HepG2 (cell line): ENCODE measurements around the gene TNS4. TPM values are rescaled to one million over a fixed set of nuclear protein-coding genes. Genes with fewer than 3 reads are reported as not detected.

Experiments
- ATAC-seq: fragments of 200-7000 bp; cut with Tn5 transposase; 3 replicates; pipeline ENCODE4 v1.9.1; 2020; ENCODE audit warnings: mild to moderate bottlenecking, moderate library complexity
- BruUV-seq: library from RNA; stranded (reverse); fragments of 400-500 nt; replicated peaks from 2 replicates; lab custom pipeline; 2021; lab: Mats Ljungman, UMichigan
- CTCF ChIA-PET: fragments of 300-600 bp; formaldehyde crosslinking; extraction: SDS; loops from one replicate; lab custom pipeline; 2021; ENCODE audit warnings: low total read pairs, inconsistent platforms, low intra/inter-chr PET ratio; lab: Yijun Ruan, JAX
- POLR2A ChIA-PET: fragments of 350-600 bp; sonication (Branson Sonifier 250); formaldehyde crosslinking; loops from one replicate; lab custom pipeline; 2020; ENCODE audit warnings: antibody characterized with exemption, inconsistent platforms; lab: Yijun Ruan, JAX
- DNase-seq: peaks from one replicate; pipeline ENCODE4 v3.0.0-alpha.2; 2015; ENCODE audit warnings: low spot score
- FAIRE-seq: peaks from 3 replicates; lab custom pipeline; 2011; peaks lifted over from hg19 to GRCh38; lab: Jason Lieb, UNC
- H2AFZ ChIP-seq: one replicate; pipeline ENCODE4 v1.6.1; 2011; ENCODE audit warnings: low read length, inconsistent platforms
- H3K27ac ChIP-seq: fragments of 300-600 bp; 3 replicates; pipeline ENCODE4 v1.8.0; 2011; ENCODE audit warnings: mixed run types, mild to moderate bottlenecking, mixed read lengths, low read length, inconsistent platforms; ENCODE audit not compliant: insufficient read depth; ENCODE audit errors: extremely low read length
- H3K27me3 ChIP-seq, 2 experiments: fragments of 200-600 bp in 1 of 2; 2 replicates in 1 of 2; 3 replicates in 1 of 2; pipeline versions ENCODE4 v1.6.0 to v1.8.0; 2011; ENCODE audit warnings: low read length in 2 of 2, mild to moderate bottlenecking in 2 of 2, moderate library complexity in 2 of 2, inconsistent platforms in 1 of 2; ENCODE audit not compliant: insufficient read depth in 2 of 2, control insufficient read depth in 1 of 2
- H3K36me3 ChIP-seq, 2 experiments: fragments of 200-600 bp in 1 of 2; replicated peaks in 1 of 2; 2 replicates in 1 of 2; 3 replicates in 1 of 2; pipeline versions ENCODE4 v1.5.1 to v1.8.0; 2011; ENCODE audit warnings: low read length in 2 of 2, inconsistent platforms in 1 of 2; ENCODE audit not compliant: insufficient read depth in 2 of 2, control insufficient read depth in 1 of 2
- H3K4me1 ChIP-seq: 2 replicates; pipeline ENCODE4 v1.5.1; 2012; ENCODE audit warnings: low read length, inconsistent platforms; ENCODE audit not compliant: insufficient read depth
- H3K4me2 ChIP-seq: 2 replicates; pipeline ENCODE4 v1.6.0; 2011; ENCODE audit warnings: low read depth, low read length, inconsistent platforms
- H3K4me3 ChIP-seq, 3 experiments: fragments of 200-600 bp in 1 of 3; sonication (generic), shearing (Covaris generic) in 1 of 3; replicated peaks in 1 of 3; 2 replicates each; pipeline ENCODE4 v1.5.1; 2011 to 2016; ENCODE audit warnings: low read length in 3 of 3, inconsistent platforms in 2 of 3, low read depth in 2 of 3, mild to moderate bottlenecking in 2 of 3, control low read depth in 1 of 3, mixed read lengths in 1 of 3; ENCODE audit not compliant: insufficient read depth in 1 of 3
- H3K79me2 ChIP-seq: one replicate; pipeline ENCODE4 v1.6.1; 2011; ENCODE audit warnings: low read length, inconsistent platforms; ENCODE audit not compliant: insufficient read depth
- H3K9ac ChIP-seq: 2 replicates; pipeline ENCODE4 v1.6.0; 2011; ENCODE audit warnings: mild to moderate bottlenecking, low read depth, low read length, inconsistent platforms; ENCODE audit not compliant: insufficient read depth
- H3K9me3 ChIP-seq: 2 replicates; pipeline ENCODE4 v1.5.1; 2012; ENCODE audit warnings: mild to moderate bottlenecking, low read length
- H4K20me1 ChIP-seq: 2 replicates; pipeline ENCODE4 v1.6.0; 2011; ENCODE audit warnings: inconsistent platforms, mild to moderate bottlenecking, low read length, moderate library complexity; ENCODE audit not compliant: insufficient read depth
- CCDC6 ChIP-seq: sonication (generic); formaldehyde crosslinking; IDR thresholded peaks from 2 replicates; pipeline ENCODE4 v1.8.1; 2022; ENCODE audit warnings: mild to moderate bottlenecking, missing genetic modification reagents, moderate library complexity
- IRX3 ChIP-seq: sonication (generic); formaldehyde crosslinking; IDR thresholded peaks from 2 replicates; pipeline ENCODE4 v1.8.1; 2023; ENCODE audit warnings: mild to moderate bottlenecking, low read depth, missing genetic modification reagents, borderline replicate concordance
- NCOA5 ChIP-seq: sonication (generic); formaldehyde crosslinking; IDR thresholded peaks from 2 replicates; pipeline ENCODE4 v1.4.0; 2020; ENCODE audit warnings: missing genetic modification reagents
- NPAS2 ChIP-seq: sonication (generic); formaldehyde crosslinking; IDR thresholded peaks from 2 replicates; pipeline ENCODE4 v1.8.0; 2022; ENCODE audit warnings: mild to moderate bottlenecking, missing genetic modification reagents, borderline replicate concordance
- PLSCR1 ChIP-seq: sonication (generic); formaldehyde crosslinking; IDR thresholded peaks from 2 replicates; pipeline ENCODE4 v1.5.0; 2020; ENCODE audit warnings: missing genetic modification reagents, mild to moderate bottlenecking, borderline replicate concordance
- SSRP1 ChIP-seq: IDR thresholded peaks from 2 replicates; pipeline ENCODE4 v1.6.1; 2016; ENCODE audit warnings: control low read depth
- TCF12 ChIP-seq, 2 experiments: fragments of 450-650 bp in 1 of 2; sonication (generic) in 1 of 2; formaldehyde crosslinking in 1 of 2; IDR thresholded peaks; 2 replicates each; pipeline versions ENCODE4 v1.6.1 to v1.8.0; 2017 to 2022; ENCODE audit warnings: antibody characterized with exemption in 1 of 2, mild to moderate bottlenecking in 1 of 2, missing genetic modification reagents in 1 of 2, moderate library complexity in 1 of 2
- ZNF10 ChIP-seq: sonication (generic); formaldehyde crosslinking; IDR thresholded peaks from 2 replicates; pipeline ENCODE4 v1.4.0; 2020; ENCODE audit warnings: mild to moderate bottlenecking, low read depth, missing genetic modification reagents, borderline replicate concordance
- ZNF781 ChIP-seq: sonication (generic); formaldehyde crosslinking; IDR thresholded peaks from 2 replicates; pipeline ENCODE4 v1.5.1; 2020; ENCODE audit warnings: borderline replicate concordance, mild to moderate bottlenecking, missing genetic modification reagents; ENCODE audit errors: not compliant biosample characterization
- WGBS: methylation state at CpG from one replicate; pipeline ENCODE4 v1.1.6; 2017; ENCODE audit warnings: low lambda C conversion rate; 5-methylcytosine and 5-hydroxymethylcytosine counted together
- in situ Hi-C: cut with HindIII; loops from 2 replicates; pipeline ENCODE4 v1.10.0; 2017; ENCODE audit warnings: low pct_unique_long_range_greater_than_20kb; ENCODE audit not compliant: extremely low pct_ligation_motif_present
- intact Hi-C: fragments of 100-400 bp; cut with micrococcal nuclease; formaldehyde crosslinking; loops from one replicate; pipeline ENCODE4 v1.10.0; 2022; ENCODE audit not compliant: unreplicated experiment
- polyA plus RNA-seq, 8 experiments: library from polyadenylated mRNA; depleted of rRNA in 3 of 8; stranded (reverse) in 7 of 8; unstranded in 1 of 8; fragments of >200 nt; fragmentation: Illumina TruSeq in 4 of 8; extraction: Trizol in 4 of 8; gene quantifications; 2 replicates each; pipeline versions ENCODE4 v1.2.1 to v1.2.3, GENCODE V29; 2011 to 2016; ENCODE audit warnings: low read depth in 4 of 8, missing spikeins in 1 of 8, mixed read lengths in 1 of 8; ENCODE audit not compliant: insufficient read depth in 1 of 8
- total RNA-seq, 5 experiments: library from RNA; depleted of rRNA; stranded (reverse); fragments of >200 nt; fragmentation: Illumina TruSeq; extraction: Trizol; gene quantifications; 2 replicates each; pipeline ENCODE4 v1.2.3, GENCODE V29; 2016; ENCODE audit warnings: low read depth in 1 of 5
- TF ChIP-seq, protein P1 (sequence below): fragments of 450-650 bp; IDR thresholded peaks from 2 replicates; pipeline ENCODE4 v1.6.1; 2016

Gene TNS4
- total and polyA plus RNA-seq, 2 of the 13 experiments (the other 11 are each of a cell fraction or from before 2014, with no cell fraction given): 0.58 to 2.1 TPM

- POLR2A ChIA-PET: interaction anchor here (0.9 kb wide), 1 partner anchor 54 kb away, joined by 3 read pairs; no protein-coding TSS in a partner anchor
- in situ Hi-C loops (loop anchor here (5.0 kb wide), 2 partner anchors 88 to 168 kb away; partner anchors contain the start of genes GJD3 and IGFBP4), intact Hi-C loops (loop anchor here (5.0 kb wide), 1 partner anchor 53 kb away; no protein-coding TSS in a partner anchor)
- 78% methylated on average over 2 of the region's 2 CpGs for WGBS
- Histone ChIP-seq H3K9me3 (peaks cover 11% of the 10 kb centered on the region), H3K4me3 (no peak overlapping the region), H2AFZ (no peak overlapping the region), H3K36me3 (no peaks in the 10 kb centered on the region), H4K20me1 (no peaks in the 10 kb centered on the region), H3K4me2 (no peak overlapping the region), H3K27ac (no peak overlapping the region), H3K27me3 (no peaks in the 10 kb centered on the region), H3K9ac (no peak overlapping the region), H3K79me2 (no peaks in the 10 kb centered on the region), H3K4me1 (peaks cover 31% of the 10 kb centered on the region)
- no peak for TF ChIP-seq NPAS2
- TF ChIP-seq PLSCR1 (CRISPR knock-in tag): no peak
- TF ChIP-seq ZNF781 (CRISPR knock-in tag): no peak
- ATAC-seq: no peak
- DNase-seq: no peak
- no TSS peak for BruUV-seq
- no peak for FAIRE-seq
- CTCF ChIA-PET: no interaction called here
Observed at GRCh38 chr17:40529991-40530390, 28.6 kb upstream of the TNS4 start.

DNA sequence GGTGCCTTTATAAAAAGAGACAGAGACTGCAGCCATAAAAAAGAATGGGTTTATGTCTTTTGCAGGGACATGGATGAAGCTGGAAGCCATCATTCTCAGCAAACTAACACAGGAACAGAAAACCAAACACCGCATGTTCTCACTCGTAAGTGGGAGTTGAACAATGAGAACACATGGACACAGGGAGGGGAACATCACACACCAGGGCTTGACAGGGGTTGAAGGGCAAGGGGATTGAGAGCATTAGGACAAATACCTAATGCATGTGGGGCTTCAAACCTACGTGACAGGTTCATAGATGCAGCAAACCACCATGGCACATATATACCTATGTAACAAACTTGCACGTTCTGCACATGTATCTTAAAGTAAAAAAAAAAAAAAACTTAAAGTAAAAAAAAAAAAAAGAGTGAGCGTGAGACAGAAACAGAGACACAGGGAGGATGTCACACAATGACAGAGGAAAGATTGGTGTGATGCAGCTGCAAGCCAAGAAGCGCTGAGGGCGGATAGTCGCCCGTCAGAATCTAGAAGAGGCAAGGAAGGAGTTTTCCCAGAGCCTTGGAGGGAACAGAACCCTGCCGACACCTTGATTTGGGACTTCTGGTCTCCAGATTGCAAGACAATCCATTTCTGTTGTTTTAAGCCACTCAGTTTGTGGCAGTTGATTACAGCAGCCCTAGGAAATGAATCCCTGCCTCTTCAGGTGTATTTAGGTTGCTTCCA, 27.4 kb upstream of the TNS4 start:
- TF ChIP-seq NCOA5 (CRISPR knock-in tag): no peak
- TF ChIP-seq CCDC6 (CRISPR knock-in tag): no peak
- TF ChIP-seq ZNF10 (CRISPR knock-in tag): no peak
- no peak for TF ChIP-seq IRX3 (CRISPR knock-in tag)
- TF ChIP-seq TCF12 (IDR thresholded peaks at IDR 0.05): no peak
- TF ChIP-seq TCF12 (CRISPR knock-in tag; IDR thresholded peaks at IDR 0.05): no peak
- TF ChIP-seq SSRP1 (CRISPR knock-in tag): no peak
- TF ChIP-seq, protein P1, sequence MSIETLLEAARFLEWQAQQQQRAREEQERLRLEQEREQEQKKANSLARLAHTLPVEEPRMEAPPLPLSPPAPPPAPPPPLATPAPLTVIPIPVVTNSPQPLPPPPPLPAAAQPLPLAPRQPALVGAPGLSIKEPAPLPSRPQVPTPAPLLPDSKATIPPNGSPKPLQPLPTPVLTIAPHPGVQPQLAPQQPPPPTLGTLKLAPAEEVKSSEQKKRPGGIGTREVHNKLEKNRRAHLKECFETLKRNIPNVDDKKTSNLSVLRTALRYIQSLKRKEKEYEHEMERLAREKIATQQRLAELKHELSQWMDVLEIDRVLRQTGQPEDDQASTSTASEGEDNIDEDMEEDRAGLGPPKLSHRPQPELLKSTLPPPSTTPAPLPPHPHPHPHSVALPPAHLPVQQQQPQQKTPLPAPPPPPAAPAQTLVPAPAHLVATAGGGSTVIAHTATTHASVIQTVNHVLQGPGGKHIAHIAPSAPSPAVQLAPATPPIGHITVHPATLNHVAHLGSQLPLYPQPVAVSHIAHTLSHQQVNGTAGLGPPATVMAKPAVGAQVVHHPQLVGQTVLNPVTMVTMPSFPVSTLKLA: no peak
- TF ChIP-seq, all 625 proteins: peak for 0
- DNase-seq (no peak), FAIRE-seq (no peak), ATAC-seq (no peak)
- ChIA-PET CTCF (no interaction called here), POLR2A (no interaction called here)
- peaks cover 34% of the 10 kb centered on the region for H3K4me1 ChIP-seq
- H3K27me3 ChIP-seq: no peaks in the 10 kb centered on the region
- no peak overlapping the region for H2AFZ ChIP-seq
- H4K20me1 ChIP-seq: no peaks in the 10 kb centered on the region
- no TSS peak for BruUV-seq
- H3K4me3 ChIP-seq: no peak overlapping the region
- no peak overlapping the region for H3K27ac ChIP-seq
- H3K4me2 ChIP-seq: no peak overlapping the region
- in situ Hi-C loops: no loop called here
- no peak overlapping the region for H3K9ac ChIP-seq
- peaks cover 11% of the 10 kb centered on the region for H3K9me3 ChIP-seq
- intact Hi-C loops: no loop called here
- WGBS: 77% methylated on average over 10 of the region's 10 CpGs
- no peaks in the 10 kb centered on the region for H3K36me3 ChIP-seq
- H3K79me2 ChIP-seq: no peaks in the 10 kb centered on the region
